ENCODE measurements around the gene ZNRF1.
"Not testable (repeated sequence)": the region's sequence is repeated elsewhere in the genome, so short reads cannot be mapped to it uniquely, and the experiment has no call there.

ZNRF1 gene

DNA sequence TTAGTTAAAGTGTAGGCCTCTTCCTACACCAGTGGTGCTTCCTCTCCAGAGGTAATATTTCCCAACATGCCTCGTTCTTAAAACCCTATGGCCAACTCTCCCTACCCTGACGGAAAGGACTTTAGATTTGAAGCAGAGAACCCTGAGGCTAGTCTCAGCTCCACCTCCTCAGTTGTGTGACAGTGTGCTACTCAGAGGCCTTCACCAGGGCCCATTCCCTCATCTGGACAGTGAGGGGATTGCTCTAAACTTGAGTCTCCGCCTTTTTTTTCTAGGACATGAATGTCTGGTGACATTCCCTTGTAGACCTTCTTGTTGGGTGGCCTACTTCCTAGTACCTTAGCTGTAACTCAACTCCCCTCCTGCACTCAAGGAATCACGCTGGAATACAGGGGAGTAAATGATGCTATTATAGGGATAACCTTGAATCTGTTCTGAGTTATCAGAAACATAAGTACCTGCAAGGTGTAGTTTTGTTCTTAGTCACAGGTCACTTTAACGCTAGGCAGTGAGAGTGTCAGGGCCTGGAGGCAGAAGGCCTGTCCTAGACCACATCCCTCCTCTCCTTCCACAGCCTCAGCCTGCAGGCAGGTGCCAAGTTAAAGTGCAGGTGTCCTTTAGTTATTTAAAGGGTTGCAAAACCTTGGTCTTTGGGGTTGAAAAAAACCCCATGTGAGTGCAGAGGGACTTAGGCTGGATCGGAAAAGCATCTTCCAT, 90.8 kb downstream of the ZNRF1 start:
- Histone ChIP-seq H3K27ac (no peak overlapping the region), H3K9me3 (ENCODE audit: control insufficient read depth, low read length) (no peaks in the 10 kb centered on the region), H3K9ac (no peak overlapping the region), H3K4me1 (peaks cover 30% of the 10 kb centered on the region), H3K4me2 (ENCODE audit: low read length) (no peak overlapping the region), H3K36me3 (ENCODE audit: control insufficient read depth, insufficient read depth, low read length) (no peaks in the 10 kb centered on the region), H2AFZ (no peak overlapping the region), H3K27me3 (ENCODE audit: control insufficient read depth, insufficient read depth, low read length) (no peaks in the 10 kb centered on the region), H3K79me2 (peaks cover 68% of the 10 kb centered on the region), H3K4me3 (ENCODE audit: low read depth, low read length) (no peak overlapping the region)
- TF ChIP-seq, protein P1, sequence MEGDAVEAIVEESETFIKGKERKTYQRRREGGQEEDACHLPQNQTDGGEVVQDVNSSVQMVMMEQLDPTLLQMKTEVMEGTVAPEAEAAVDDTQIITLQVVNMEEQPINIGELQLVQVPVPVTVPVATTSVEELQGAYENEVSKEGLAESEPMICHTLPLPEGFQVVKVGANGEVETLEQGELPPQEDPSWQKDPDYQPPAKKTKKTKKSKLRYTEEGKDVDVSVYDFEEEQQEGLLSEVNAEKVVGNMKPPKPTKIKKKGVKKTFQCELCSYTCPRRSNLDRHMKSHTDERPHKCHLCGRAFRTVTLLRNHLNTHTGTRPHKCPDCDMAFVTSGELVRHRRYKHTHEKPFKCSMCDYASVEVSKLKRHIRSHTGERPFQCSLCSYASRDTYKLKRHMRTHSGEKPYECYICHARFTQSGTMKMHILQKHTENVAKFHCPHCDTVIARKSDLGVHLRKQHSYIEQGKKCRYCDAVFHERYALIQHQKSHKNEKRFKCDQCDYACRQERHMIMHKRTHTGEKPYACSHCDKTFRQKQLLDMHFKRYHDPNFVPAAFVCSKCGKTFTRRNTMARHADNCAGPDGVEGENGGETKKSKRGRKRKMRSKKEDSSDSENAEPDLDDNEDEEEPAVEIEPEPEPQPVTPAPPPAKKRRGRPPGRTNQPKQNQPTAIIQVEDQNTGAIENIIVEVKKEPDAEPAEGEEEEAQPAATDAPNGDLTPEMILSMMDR (IDR thresholded peaks at IDR 0.05), result no peak

DNA sequence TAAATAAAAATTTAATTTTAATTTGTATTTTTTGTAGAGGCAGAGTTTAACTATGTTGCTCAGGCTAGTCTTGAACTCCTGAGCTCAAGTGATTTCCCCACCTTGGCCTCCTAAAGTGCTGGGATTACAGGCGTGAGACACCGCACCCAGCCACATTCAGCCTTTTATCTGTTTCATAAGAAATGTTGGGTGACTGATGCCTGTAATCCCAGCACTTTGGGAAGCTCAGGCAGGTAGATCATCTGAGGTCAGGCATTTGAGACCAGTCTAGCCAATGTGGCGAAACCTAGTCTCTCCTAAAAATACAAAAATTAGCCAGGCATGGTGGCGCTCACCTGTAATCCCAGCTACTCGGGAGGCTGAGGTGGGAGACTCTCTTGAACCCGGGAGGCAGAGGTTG, 92.1 kb downstream of the ZNRF1 start:
- H3K4me2 ChIP-seq (ENCODE audit: low read length); H3K9me3 ChIP-seq (ENCODE audit: control insufficient read depth, low read length); H3K9ac ChIP-seq; H2AFZ ChIP-seq; H3K36me3 ChIP-seq (ENCODE audit: control insufficient read depth, insufficient read depth, low read length); H3K27me3 ChIP-seq (ENCODE audit: control insufficient read depth, insufficient read depth, low read length); H3K4me3 ChIP-seq (ENCODE audit: low read depth, low read length); H3K27ac ChIP-seq: not testable (repeated sequence)
- Histone ChIP-seq H3K4me1 (peaks cover 32% of the 10 kb centered on the region), H3K79me2 (peaks cover 72% of the 10 kb centered on the region)

DNA sequence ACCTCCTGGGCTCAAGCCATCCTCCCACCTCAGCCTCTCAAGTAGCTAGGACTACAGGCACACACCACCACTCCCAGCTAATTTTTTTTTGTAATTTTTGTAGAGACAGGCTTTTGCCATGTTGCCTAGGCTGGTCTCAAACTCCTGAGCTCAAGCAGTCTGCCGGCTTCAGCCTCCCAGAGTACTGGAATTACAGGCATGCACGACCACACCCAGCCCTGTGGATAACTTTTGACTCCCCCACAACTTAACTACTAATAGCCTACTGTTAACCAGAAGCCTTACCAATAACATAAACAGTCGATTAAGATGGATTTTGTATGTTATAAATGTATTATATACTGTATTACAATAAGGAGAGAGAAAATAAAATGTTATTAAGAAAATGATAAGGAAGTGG, 92.8 kb downstream of the ZNRF1 start:
- peaks cover 73% of the 10 kb centered on the region for H3K79me2 ChIP-seq
- not testable (repeated sequence) for H3K36me3 ChIP-seq (ENCODE audit: control insufficient read depth, insufficient read depth, low read length); H3K27ac ChIP-seq; H3K4me2 ChIP-seq (ENCODE audit: low read length); H3K4me3 ChIP-seq (ENCODE audit: low read depth, low read length); H3K9me3 ChIP-seq (ENCODE audit: control insufficient read depth, low read length); H3K9ac ChIP-seq; H3K27me3 ChIP-seq (ENCODE audit: control insufficient read depth, insufficient read depth, low read length); H2AFZ ChIP-seq
- H3K4me1 ChIP-seq, result peaks cover 39% of the 10 kb centered on the region

DNA sequence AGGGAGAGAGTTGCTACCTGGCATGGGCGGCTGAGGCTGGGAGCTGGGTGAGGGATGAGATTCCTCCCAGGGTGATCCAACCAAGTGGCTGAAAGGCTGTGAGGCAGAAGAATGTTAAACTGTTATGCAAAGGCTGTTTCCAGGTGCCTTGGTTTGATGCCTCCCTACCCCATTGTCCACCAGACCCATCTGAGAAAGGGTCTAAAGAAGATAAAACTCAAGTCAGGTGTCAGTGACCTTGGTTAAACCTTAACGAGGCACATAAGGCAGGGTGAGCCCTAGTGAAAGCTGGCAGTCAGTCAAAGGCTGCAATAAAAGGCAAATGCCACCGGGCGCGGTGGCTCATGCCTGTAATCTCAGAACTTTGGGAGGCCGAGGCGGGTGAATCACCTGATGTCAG, 94.0 kb downstream of the ZNRF1 start:
- no peaks in the 10 kb centered on the region for H3K27me3 ChIP-seq (ENCODE audit: control insufficient read depth, insufficient read depth, low read length)
- H3K4me1 ChIP-seq, result peaks cover 44% of the 10 kb centered on the region
- no peak overlapping the region for H3K27ac ChIP-seq
- H2AFZ ChIP-seq, result no peak overlapping the region
- no peak overlapping the region for H3K4me3 ChIP-seq (ENCODE audit: low read depth, low read length)
- no peaks in the 10 kb centered on the region for H3K9me3 ChIP-seq (ENCODE audit: control insufficient read depth, low read length)
- TF ChIP-seq, protein P1 (IDR thresholded peaks at IDR 0.05), result no peak
- H3K9ac ChIP-seq, result no peak overlapping the region
- H3K4me2 ChIP-seq (ENCODE audit: low read length), result no peak overlapping the region
- H3K79me2 ChIP-seq, result peaks cover 78% of the 10 kb centered on the region
- H3K36me3 ChIP-seq (ENCODE audit: control insufficient read depth, insufficient read depth, low read length), result no peaks in the 10 kb centered on the region

DNA sequence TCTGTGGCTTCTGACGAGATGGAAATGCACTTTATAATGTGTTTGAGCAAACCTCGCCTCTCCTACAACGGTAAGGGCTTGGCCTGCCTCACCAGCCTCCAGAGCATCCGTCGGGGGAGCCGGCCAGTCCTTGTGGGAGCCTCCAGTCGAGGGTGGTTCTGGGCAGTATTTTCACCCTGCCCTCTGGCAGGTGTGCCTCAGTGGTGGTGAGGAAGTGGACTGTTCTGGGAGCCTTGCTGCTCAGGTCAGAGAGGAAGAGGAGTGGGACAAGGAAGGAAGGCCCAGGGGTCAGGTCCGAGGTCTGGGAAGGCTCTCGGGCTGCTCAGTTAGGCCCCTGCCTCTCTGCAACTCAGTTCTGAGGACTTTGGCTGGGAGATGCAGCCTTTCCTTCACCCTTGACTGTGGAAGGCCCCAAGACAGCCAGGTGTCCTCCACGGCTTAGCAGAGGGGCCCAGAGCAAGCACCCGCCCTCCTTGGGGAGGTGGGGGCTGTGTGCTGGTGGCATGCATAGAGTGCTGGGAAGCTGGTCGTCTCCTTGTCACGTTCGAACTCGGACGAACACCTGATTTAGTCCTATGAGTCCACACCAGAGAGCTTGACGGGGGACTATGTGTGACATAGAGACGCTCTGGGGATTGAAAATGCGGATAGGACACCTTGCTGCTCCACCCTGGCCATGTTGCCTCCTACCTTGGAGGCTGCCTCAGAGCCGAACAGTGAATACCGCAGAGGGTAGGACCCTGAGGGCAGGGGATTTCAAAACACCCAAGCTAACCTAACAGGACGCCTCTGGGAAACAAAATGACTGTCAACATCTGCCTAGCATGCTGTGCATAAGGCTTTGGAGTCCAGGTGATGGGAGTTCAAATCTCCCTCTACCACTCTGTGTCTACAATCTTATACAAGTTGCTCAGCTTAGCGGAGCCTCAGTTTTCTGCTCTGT, 95.0 kb downstream of the ZNRF1 start:
- no peak overlapping the region for H3K27ac ChIP-seq
- TF ChIP-seq, protein P1 (IDR thresholded peaks at IDR 0.05), result no peak

More for the DNA sequence above, 95.0 kb downstream of the ZNRF1 start:
- peaks cover 73% of the 10 kb centered on the region for H3K79me2 ChIP-seq
- H3K4me3 ChIP-seq (ENCODE audit: low read depth, low read length), result no peak overlapping the region
- H3K9ac ChIP-seq, result no peak overlapping the region
- no peaks in the 10 kb centered on the region for H3K9me3 ChIP-seq (ENCODE audit: control insufficient read depth, low read length)
- no peak overlapping the region for H2AFZ ChIP-seq
- no peak overlapping the region for H3K4me2 ChIP-seq (ENCODE audit: low read length)
- H3K4me1 ChIP-seq, result peaks cover 42% of the 10 kb centered on the region
- no peaks in the 10 kb centered on the region for H3K27me3 ChIP-seq (ENCODE audit: control insufficient read depth, insufficient read depth, low read length)
- H3K36me3 ChIP-seq (ENCODE audit: control insufficient read depth, insufficient read depth, low read length), result no peaks in the 10 kb centered on the region

All from parathyroid adenoma (tissue), 2 donors.